Left ventricle myocardium superior (tissue), 1 donor: ENCODE data around the gene ZNF554. TPM values are rescaled to one million over a fixed set of nuclear protein-coding genes. Genes with fewer than 3 reads are reported as not detected.
"Not testable (repeated sequence)": the region's sequence is repeated elsewhere in the genome, so short reads cannot be mapped to it uniquely, and the experiment has no call there.

Experiments
- ATAC-seq: fragments of 200-7000 bp; cut with Tn5 transposase; one replicate; pipeline ENCODE4 v1.9.1; 2020; ENCODE audit warnings: mild to moderate bottlenecking, moderate library complexity
- DNase-seq: peaks from one replicate; pipeline ENCODE4 v3.0.0-alpha.2; 2020
- intact Hi-C: fragments of 100-400 bp; cut with micrococcal nuclease; formaldehyde crosslinking; loops from one replicate; pipeline ENCODE4 v1.11.0; 2022
- total RNA-seq: library from RNA; stranded (reverse); fragmentation: NEBNext Ultra II Directional; extraction: Animal tissue kit (Norgen Biotek cat#: 25700); gene quantifications from one replicate; pipeline ENCODE4 v1.2.1, GENCODE V29; 2021
- donor health status: DM: no; HTN: yes; CAD: no; lungs with severe emphysema.

Gene ZNF554
- total RNA-seq, 1 donor from 2014 or later, result 4.7 TPM

DNA sequence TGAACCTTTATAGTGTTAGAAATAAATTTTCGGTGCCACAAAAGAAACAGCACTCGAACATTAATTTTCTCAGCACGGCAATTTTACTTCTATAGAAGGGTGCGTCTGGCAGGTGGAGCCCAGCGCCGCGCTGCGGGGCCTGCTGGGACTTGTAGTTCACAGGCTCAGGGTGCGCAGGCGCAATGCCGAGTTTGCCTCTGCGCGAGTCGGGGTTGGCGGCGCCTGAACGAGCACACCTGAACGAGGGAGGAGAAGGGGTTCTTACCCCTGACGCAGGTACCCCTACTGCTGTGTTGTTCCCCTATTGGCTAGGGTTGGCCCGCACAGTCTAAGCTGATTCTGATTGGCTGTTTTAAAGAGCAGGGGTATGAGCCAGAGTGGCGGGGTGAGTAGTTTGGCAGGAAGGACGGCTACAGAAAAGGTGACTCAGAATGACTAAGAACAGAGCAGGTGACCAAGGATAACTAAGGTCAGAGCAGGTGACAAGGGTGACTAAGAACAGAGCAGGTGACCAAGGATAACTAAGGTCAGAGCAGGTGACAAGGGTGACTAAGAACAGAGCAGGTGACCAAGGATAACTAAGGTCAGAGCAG lies 2.3 kb upstream of the ZNF554 start:
- intact Hi-C loops, ATAC-seq, DNase-seq: not testable (repeated sequence)

DNA sequence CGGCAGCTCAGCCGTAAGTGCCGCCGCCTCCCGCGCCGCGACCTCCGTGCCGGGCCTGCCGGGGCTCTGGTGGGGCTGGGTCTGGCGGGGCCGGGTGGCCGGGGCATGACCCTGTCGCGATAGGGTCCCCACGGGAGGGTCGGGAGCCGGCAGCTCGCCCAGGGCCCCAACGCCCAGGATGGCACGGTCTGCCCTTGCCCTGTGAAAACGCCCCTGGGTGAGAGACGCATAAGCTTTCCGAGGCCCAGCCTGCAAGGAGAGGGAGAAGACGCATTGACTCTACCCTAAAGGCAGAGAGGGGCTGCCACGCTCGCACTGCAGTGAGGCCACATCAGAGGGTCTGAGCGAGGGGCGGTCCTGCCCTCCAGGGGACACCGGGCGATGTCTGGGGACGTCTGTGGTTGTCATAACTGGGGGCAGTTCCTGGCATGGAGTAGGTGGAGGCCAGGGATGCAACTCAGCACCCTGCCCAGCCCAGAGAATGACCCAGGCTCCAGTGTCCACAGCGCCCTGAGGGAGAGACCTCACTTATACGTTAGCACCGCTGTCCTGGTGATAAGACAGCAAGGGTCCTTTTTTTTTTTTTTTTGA lies 539 bp downstream of the ZNF554 start:
- intact Hi-C loops, result no loop called here
- ATAC-seq (peak; percentile 2), DNase-seq (no peak)

DNA sequence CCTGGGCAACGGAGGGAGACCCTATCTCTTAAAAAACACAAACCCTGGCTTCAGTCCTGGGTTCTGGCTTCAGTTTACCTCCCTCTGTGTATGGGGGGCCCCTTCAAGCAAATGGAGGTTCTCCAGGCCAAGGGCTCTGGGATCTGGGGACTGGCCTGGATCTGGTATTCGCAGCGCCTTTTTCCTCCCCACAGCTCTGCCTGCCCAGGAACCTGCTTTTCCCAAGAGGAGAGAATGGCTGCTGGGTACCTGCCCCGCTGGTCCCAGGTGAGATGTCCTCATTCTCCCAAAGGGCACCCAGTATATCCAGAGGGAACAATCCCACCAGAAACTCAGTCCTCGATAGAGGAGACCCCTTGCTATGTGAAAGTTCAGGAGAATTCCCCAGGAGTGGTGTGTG lies 3.2 kb downstream of the ZNF554 start:
- DNase-seq (no peak), ATAC-seq (no peak)
- intact Hi-C loops, result no loop called here

DNA sequence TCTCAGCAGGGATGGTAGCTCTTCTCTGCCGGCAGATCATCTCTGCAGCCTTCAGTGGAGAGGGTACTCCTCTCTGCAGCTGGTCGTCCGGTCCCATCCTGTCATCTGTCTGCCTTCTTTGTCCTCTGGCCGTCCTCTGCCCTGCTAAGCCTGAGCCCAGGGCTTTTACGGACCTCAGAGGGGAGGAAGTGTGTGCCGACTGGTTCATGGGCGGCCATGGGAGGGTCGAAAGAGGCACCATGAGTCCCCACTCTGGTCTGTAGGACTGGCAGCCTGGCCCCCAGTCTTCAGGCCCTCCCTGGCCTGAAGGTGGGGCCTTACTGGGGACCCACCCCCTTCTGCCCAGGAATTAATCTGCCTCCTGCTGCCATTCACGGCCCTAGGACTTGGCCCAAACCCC lies 4.0 kb downstream of the ZNF554 start:
- ATAC-seq, result no peak
- no peak for DNase-seq
- intact Hi-C loops, result no loop called here

DNA sequence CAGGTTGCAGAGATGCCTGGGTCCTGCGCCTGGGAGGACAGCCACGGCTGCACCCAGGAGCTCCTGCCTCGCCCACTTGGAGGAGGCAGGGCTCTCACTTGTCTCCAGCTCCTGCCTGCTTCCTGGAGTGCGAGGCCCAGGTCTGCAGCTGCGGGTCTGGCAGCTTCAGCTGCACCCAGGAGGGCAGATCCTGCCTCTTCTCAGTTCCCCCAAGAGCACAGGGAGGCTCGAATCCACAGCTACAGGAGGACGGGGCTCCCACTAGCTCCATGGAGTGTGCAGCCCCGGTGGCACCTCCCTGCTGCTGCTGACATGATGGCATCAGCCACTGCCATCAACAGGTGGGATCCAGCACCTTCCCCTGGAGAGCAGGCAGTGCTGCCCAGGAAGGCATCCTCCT lies 4.5 kb downstream of the ZNF554 start:
- intact Hi-C loops, result no loop called here
- DNase-seq (no peak), ATAC-seq (no peak)

DNA sequence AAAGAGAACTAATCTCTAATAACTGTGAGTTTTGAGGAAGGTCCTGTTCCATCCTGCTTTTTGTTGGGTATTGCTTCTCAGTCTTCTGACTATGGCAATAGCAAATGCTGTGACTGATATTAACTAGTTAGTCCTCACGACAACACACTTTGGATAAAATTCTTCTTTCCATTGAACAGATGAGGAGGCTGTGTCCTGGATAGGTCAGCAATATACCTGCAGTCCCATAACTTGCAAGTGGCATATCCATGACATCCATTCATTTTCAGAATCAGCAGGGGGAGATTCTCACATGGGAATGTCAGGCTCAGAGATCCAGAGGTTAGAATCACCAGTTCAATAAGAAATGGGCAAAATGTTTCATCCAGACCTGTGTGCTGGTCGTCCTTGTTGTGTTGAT lies 7.4 kb downstream of the ZNF554 start:
- DNase-seq (no peak), ATAC-seq (no peak)
- intact Hi-C loops, result no loop called here

DNA sequence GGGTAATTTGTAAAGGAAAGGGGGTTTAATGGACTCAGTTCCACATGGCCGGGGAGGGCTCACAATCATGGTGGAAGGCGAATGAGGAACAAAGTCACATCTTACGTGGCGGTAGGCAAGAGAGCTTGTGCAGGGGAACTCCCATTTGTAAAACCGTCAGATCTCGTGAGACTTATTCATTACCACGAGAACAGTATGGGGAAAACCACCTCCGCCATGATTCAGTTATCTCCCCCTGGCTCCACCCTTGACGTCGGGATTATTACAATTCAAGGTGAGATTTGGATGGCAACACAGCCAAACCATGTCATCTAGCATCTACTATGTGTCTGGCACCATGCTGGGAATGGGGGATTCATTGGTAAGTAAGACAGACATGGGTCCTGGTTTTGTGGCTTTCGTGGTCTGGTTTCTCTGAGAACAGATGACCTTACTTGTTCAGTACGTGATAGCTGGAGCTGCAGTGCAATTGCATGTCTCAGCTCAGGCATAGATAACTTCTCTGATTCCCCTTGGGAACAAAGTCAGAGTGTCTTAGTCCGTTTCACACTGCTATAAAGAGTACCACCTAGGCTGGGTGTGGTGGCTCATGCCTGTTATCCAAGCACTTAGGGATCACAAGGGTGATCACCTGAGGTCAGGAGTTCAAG lies 8.3 kb downstream of the ZNF554 start:
- DNase-seq, result no peak
- no peak for ATAC-seq
- intact Hi-C loops, result no loop called here

DNA sequence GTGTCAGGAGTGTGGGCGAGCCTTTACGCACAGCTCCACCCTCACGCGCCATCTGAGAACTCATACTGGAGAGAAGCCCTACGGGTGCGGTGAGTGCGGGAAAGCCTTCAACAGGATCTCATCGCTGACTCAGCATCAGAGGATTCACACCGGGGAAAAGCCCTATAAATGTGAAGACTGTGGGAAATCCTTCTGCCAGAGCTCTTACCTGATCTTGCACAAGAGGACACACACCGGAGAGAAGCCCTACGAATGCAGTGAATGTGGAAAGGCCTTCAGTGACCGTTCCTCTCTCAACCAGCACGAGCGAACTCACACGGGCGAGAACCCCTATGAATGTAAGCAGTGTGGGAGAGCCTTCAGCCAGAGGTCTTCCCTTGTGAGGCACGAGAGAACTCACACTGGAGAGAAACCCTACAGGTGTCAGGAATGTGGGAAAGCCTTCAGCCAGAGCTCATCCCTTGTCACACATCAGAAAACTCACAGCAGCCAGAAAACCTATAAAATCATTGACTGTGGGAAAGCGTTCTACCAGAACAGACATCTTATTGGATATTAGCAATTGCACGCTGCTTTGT lies 14.7 kb downstream of the ZNF554 start:
- intact Hi-C loops, result no loop called here
- ATAC-seq, result no peak
- DNase-seq, result no peak

DNA sequence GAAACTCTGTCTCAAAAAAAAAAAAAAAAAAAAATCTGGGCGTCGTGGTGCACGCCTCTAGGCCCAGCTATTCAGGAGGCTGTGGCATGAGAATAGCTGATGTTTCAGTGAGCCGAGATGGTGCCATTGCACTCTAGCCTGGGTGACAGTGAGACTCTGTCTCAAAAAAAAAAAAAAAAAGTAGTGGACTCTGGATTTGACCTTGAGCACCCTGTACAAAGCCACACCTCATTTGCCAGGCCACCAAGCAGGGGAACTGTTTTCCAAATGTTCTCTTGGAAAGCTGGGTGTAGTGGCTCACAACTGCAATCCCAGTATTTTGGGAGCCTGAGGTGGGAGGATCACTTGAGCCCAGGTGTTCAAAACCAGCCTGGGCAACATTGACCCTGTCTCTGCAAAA lies 17.8 kb downstream of the ZNF554 start:
- intact Hi-C loops, result no loop called here
- DNase-seq (no peak), ATAC-seq (no peak)

DNA sequence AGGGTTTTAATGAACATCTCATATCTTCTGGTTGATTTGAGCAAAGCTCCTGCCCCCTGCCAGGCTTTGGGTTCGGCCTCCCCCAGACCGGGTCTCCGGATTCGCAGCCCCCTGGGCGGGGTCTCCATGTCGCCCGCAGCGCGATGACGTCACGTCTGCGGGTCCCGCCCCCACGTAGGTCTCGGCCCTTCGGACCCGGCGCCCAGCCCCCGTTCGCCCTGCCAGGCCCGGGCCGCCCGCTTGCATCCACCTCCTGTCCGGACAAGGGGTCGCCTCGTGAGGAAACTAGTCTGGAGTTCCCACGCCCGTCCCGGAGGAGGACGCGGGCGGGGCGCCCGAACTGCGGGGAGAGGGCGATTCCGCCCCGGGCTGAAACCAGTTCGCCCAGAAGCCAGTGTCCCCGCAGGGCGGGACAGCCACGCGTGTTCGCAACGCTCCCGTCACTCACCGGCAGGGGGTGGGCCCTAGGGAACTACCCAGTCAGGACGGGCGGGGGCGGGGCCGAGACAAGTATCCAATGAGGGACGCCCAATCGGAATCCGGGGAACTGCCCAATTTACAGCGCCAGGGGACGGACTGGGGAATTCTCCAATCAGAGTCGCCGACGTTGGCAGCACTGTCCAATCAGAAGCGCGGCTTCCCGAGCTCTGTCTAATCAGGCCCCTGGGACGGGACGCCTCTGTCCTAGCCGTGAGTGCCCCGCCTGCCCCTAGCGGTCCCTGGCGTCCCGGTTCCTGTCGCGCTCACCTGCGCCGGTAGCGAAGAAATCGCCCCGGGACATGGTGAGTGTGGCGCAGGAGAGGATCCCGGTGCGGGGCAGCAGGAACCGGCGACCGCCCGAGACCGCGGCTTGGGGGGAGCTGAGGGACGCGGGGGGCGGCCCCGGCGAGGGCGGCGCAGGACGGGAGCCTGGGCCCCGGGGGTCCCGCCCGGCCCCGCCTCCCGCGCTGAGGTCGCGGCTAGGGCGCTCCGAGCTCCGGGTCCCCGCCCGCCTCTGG lies 21.4 kb downstream of the ZNF554 start, which contains the start of gene ZNF555:
Gene ZNF555, plus strand, starts transcription at position 682 of the 998 bp plus-strand sequence. Its CDS starts 98 bp downstream, at position 780.
- peak; percentile 98 for ATAC-seq
- intact Hi-C loops, result no loop called here
- DNase-seq, result peak; percentile 100

DNA sequence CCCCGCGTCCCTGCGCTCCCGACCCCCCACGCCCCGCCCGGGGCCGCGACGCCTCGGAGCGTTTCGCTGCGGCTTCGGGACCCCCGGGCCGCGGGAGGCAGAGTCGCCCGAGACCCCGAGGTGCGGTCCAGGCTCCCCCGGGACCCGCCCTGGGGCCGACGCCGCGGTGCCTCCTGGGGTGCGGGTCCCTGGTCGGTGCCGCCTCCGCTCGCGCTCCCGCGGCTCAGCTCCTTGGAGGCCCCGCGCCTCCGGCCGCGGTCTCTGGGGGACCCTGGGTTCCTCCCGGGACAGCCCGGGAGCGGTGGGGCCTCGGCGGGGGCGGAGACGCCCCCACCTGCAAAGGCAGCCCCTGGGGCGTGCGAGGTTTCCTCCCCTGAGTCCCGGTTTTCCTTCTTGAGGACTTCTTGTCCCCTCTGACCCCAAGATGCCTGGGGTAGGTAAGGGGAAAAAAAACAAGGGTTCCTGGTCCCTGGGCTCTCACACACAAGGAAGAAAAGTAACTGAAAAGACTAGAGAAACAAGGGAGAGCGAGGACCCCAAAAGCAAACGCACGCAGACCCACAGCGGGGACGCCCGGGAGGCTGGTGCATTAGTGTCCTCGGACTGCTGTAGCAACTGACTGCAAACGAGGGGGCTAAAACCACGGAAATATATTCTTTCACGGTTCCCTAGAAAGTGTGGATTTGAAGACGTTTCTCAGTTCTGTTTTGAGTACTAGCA lies 22.3 kb downstream of the ZNF554 start:
- ATAC-seq (no peak), DNase-seq (peak; percentile 44)
- intact Hi-C loops, result no loop called here

DNA sequence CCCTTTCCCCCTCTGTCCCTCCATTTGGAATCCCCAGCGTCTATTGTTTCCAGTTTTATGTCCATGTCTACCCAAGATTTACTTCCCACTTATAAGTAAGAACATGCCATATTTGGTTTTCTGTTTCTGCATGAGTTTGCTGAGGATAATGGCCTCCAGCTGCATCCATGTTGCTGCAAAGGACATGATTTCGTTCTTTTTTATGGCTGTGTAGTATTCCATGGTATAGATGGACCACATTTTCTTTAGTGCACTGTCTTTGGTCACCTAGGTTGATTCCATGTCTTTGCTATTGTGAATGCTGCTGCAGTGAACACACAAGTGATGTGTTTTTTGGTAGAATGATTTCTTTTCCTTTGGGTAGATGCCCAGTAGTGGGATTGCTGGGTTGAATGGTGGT lies 25.4 kb downstream of the ZNF554 start:
- DNase-seq (no peak), ATAC-seq (no peak)
- intact Hi-C loops, result no loop called here

DNA sequence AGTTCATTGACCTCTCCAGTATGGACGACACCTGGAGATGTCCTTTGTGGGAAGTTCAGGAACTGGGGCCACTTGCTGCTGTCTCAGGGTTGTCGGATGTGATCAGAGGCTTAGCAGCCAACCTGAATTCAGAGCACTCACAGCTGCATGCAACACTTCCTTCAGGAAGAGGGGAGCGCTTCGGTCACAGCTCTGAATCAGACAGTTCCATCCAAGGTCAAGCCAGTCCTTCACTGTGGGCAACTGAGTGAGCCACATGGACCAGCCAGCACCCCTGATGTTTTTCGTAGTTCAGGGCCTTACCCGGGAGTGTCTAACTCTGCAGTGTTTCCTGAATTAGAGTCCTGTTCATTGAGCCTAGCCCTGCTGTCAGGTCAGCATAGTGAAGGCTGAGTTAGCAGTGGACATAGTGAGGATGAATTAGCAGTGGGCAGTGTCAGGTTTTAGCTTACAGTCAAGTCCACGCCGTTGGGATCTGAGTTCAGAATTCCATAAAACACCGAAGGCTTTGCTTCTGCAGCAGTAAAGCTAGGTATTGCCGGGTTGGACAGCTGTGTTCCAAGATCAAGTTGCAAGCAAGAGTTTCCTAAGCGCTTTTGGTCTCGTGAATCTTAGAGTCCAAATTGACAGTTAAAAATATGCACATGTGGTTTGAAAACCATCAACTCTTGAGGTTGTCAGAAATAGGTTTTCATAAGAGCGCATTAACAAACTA lies 26.7 kb downstream of the ZNF554 start:
- ATAC-seq (no peak), DNase-seq (no peak)
- intact Hi-C loops, result no loop called here

DNA sequence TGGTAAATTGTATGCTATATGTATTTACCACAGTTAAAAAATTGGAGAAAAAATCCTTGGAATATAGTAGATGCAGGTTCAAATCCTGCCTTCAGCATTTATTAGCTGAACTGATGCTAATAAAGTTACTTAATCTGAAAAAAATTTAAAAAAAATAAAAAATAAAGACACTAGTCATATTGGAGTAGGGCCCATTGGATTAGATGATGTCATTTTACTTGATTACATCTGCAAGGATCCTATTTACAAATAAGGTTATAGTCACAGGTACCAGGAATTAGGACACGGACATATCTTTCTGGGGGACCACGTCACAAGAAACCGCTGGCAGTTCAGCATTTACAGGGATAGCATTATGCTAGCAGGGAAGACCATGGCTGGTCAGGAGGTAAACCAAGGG lies 27.8 kb downstream of the ZNF554 start:
- ATAC-seq (no peak), DNase-seq (no peak)
- intact Hi-C loops, result no loop called here

DNA sequence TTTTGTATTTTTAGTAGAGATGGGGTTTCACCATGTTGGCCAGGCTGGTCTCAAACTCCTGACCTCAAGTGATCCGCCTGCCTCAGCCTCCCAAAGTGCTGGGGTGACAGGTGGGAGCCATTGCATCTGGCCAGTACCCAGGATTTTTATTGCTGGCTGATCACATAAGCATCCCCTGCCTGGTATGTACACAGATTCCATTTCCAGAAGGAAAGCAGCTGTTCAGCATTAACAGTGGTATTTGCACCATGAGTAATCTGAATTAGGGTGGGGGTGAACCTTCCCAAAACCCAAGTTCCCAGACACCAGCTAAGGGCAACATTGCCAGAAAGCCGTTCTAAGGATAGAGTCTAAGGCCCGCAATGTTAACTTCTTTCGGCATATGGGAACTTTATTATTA lies 28.9 kb downstream of the ZNF554 start:
- intact Hi-C loops, result no loop called here
- ATAC-seq (no peak), DNase-seq (no peak)

DNA sequence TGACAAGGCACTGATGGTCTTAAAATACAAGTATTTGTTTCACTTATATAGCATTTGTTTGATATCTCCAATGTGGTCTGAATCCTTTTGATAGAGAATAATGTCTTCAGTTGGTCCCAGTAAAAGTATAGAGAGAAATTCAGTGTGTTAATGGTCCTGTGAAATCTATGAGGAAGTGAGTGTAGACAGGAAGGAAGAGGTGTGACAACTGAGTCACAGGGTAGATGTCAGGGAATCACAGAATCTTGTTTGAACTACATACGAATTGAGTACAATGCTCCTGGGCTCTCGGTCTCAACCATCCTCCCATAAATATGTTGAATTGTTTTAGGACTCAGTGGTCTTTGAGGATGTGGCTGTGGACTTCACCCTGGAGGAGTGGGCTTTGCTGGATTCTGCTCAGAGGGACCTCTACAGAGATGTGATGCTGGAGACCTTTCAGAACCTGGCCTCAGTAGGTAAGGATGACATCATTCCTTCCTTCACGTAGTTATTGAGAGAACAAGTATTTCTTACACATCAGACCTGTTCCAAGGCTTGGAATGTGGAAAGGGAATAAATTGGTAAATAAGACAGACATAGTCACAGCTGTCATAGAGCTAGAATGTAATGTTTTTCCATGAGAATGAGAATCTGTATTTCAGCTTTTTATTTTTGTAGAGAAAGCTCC lies 30.7 kb downstream of the ZNF554 start:
- ATAC-seq (no peak), DNase-seq (no peak)
- intact Hi-C loops, result no loop called here

DNA sequence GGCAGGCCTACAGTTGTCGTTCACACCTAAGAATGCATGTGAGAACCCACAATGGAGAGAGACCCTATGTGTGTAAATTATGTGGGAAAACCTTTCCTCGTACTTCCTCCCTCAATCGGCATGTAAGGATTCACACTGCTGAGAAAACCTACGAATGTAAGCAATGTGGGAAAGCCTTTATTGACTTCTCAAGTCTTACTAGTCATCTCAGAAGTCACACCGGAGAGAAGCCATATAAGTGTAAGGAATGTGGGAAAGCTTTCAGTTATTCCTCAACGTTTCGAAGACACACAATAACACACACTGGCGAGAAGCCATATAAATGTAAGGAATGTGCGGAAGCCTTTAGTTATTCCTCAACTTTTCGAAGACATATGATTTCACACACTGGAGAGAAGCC lies 32.9 kb downstream of the ZNF554 start:
- no peak for ATAC-seq
- no peak for DNase-seq
- intact Hi-C loops, result no loop called here
